Stimulated activated CD4-positive, alpha-beta T cell treated with anti-CD3 and anti-CD28 coated beads, TNF-alpha, amount 100 ng/mL, for 24 hours (primary cell): Measurements from ENCODE around the gene SCIMP.
"Not testable (repeated sequence)": the region's sequence is repeated elsewhere in the genome, so short reads cannot be mapped to it uniquely, and the experiment has no call there.

Experiments used
- DNase-seq, 3 experiments: peaks; one replicate each; pipeline ENCODE4 v3.0.0-alpha.2; 2020; ENCODE audit warnings: low read depth in 3 of 3

The SCIMP gene

GRCh38 chr17:5234645-5235576 is at the start of gene SCIMP:
Gene SCIMP, minus strand, starts transcription at chr17:5234860. Its CDS starts 105 bp downstream, at chr17:5234755.
- DNase-seq = no peak

GRCh38 chr17:5283571-5284315 is 49.1 kb upstream of the SCIMP start:
- no peak for DNase-seq

GRCh38 chr17:5282642-5283217 is 48.1 kb upstream of the SCIMP start:
- peak in 2 of 3 experiments; percentile 8 to 35 for DNase-seq

- peak; percentile 84 to 94 (median 90) for DNase-seq
These were observed 47.4 kb upstream of the SCIMP start, which contains the start of gene RABEP1 for GRCh38 chr17:5281814-5282641. Gene RABEP1, plus strand, starts transcription at chr17:5282284. Its CDS starts 203 bp downstream, at chr17:5282487.

GRCh38 chr17:5272322-5272721 is 37.7 kb upstream of the SCIMP start:
- peak; percentile 2 to 37 (median 27) for DNase-seq

- no peak for DNase-seq
These were observed 34.7 kb upstream of the SCIMP start for GRCh38 chr17:5269241-5269960.

GRCh38 chr17:5264893-5265292 is 30.2 kb upstream of the SCIMP start:
- DNase-seq = no peak

GRCh38 chr17:5263441-5263840 is 28.8 kb upstream of the SCIMP start:
- DNase-seq = no peak

GRCh38 chr17:5262416-5262991 is 27.8 kb upstream of the SCIMP start:
- no peak for DNase-seq

- DNase-seq = no peak
These were observed 25.9 kb upstream of the SCIMP start for GRCh38 chr17:5260542-5260941.

GRCh38 chr17:5257124-5257523 is 22.5 kb upstream of the SCIMP start:
- no peak for DNase-seq

GRCh38 chr17:5254903-5255521 is 20.4 kb upstream of the SCIMP start:
- no peak for DNase-seq

- DNase-seq = no peak
These were observed 19.8 kb upstream of the SCIMP start for GRCh38 chr17:5254414-5254813.

GRCh38 chr17:5249615-5250014 is 15.0 kb upstream of the SCIMP start:
- DNase-seq = peak; percentile 42 to 57 (median 46)

- no peak for DNase-seq
These were observed 14.3 kb upstream of the SCIMP start for GRCh38 chr17:5248821-5249479.

- no peak for DNase-seq
These were observed 13.0 kb upstream of the SCIMP start for GRCh38 chr17:5247621-5248020.

GRCh38 chr17:5241861-5242671 is 7.4 kb upstream of the SCIMP start:
- DNase-seq = no peak

- DNase-seq = not testable (repeated sequence)
These were observed 5.1 kb upstream of the SCIMP start for GRCh38 chr17:5239769-5240168.
